ENCODE results near the gene VSIG8.

DNA sequence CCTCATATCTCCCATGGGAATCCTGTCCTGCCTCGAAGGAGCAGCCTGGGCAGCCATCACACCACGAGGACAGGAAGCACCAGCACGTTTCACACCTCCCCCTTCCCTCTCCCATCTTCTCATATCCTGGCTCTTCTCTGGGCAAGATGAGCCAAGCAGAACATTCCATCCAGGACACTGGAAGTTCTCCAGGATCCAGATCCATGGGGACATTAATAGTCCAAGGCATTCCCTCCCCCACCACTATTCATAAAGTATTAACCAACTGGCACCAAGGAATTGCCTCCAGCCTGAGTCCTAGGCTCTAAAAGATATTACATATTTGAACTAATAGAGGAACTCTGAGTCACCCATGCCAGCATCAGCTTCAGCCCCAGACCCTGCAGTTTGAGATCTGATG, 27.1 kb downstream of the VSIG8 start:
- TF ChIP-seq, protein P1, sequence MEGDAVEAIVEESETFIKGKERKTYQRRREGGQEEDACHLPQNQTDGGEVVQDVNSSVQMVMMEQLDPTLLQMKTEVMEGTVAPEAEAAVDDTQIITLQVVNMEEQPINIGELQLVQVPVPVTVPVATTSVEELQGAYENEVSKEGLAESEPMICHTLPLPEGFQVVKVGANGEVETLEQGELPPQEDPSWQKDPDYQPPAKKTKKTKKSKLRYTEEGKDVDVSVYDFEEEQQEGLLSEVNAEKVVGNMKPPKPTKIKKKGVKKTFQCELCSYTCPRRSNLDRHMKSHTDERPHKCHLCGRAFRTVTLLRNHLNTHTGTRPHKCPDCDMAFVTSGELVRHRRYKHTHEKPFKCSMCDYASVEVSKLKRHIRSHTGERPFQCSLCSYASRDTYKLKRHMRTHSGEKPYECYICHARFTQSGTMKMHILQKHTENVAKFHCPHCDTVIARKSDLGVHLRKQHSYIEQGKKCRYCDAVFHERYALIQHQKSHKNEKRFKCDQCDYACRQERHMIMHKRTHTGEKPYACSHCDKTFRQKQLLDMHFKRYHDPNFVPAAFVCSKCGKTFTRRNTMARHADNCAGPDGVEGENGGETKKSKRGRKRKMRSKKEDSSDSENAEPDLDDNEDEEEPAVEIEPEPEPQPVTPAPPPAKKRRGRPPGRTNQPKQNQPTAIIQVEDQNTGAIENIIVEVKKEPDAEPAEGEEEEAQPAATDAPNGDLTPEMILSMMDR (conservative IDR thresholded peaks at IDR 0.05; ENCODE audit: low read depth, low read length) = no peak
- TF ChIP-seq POLR2A (IDR thresholded peaks at IDR 0.05; ENCODE audit: low read depth, low read length) (no peak), RAD21 (IDR thresholded peaks at IDR 0.05; ENCODE audit: low read length) (no peak), CHD1 (IDR thresholded peaks at IDR 0.05; ENCODE audit: low read depth, low read length) (no peak), SMC3 (IDR thresholded peaks at IDR 0.05; ENCODE audit: low read depth, low read length) (no peak), MXI1 (IDR thresholded peaks at IDR 0.05; ENCODE audit: borderline replicate concordance, low read depth, low read length) (no peak)
- TF ChIP-seq, protein P2, sequence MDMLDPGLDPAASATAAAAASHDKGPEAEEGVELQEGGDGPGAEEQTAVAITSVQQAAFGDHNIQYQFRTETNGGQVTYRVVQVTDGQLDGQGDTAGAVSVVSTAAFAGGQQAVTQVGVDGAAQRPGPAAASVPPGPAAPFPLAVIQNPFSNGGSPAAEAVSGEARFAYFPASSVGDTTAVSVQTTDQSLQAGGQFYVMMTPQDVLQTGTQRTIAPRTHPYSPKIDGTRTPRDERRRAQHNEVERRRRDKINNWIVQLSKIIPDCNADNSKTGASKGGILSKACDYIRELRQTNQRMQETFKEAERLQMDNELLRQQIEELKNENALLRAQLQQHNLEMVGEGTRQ (IDR thresholded peaks at IDR 0.05; ENCODE audit: low read depth, low read length) = no peak

Data from IMR-90 (cell line).